GM12878 (cell line): Measurements from ENCODE around the gene DDRGK1. TPM values are rescaled to one million over a fixed set of nuclear protein-coding genes. Genes with fewer than 3 reads are reported as not detected.

ENCODE experiments used
- GABPA ChIP-seq: IDR thresholded peaks from 2 replicates; pipeline ENCODE4 v1.6.1; 2014; ENCODE audit warnings: antibody characterized with exemption, low read depth, mild to moderate bottlenecking, inconsistent platforms
- GATAD2B ChIP-seq: fragments of 450-650 bp; conservative IDR thresholded peaks from 2 replicates; pipeline ENCODE4 v1.6.1; 2017; ENCODE audit warnings: low read depth, mild to moderate bottlenecking, moderate library complexity
- LARP7 ChIP-seq: fragments of 450-650 bp; IDR thresholded peaks from 2 replicates; pipeline ENCODE4 v1.6.1; 2017; ENCODE audit warnings: mild to moderate bottlenecking
- SRF ChIP-seq, 2 experiments: IDR thresholded peaks; 2 replicates each; pipeline ENCODE4 v1.6.1; 2011; ENCODE audit warnings: low read depth in 2 of 2, low read length in 2 of 2, mild to moderate bottlenecking in 1 of 2, moderate library complexity in 1 of 2
- polyA plus RNA-seq, 11 experiments: library from polyadenylated mRNA; depleted of rRNA in 4 of 11; unstranded in 6 of 11; stranded (reverse) in 5 of 11; fragments of >200 nt; fragmentation: Nextera tagmentation in 4 of 11; fragmentation: Illumina TruSeq in 1 of 11; extraction: Ambion mirVana in 4 of 11; extraction: Trizol in 1 of 11; gene quantifications; 1 replicate in 1 of 11; 2 replicates in 10 of 11; pipeline versions ENCODE4 v1.2.1 to v1.2.3, GENCODE V29; 2011 to 2016; ENCODE audit warnings: inconsistent platforms in 2 of 11, missing spikeins in 2 of 11, low read depth in 1 of 11
- total RNA-seq, 4 experiments: library from RNA; depleted of rRNA in 3 of 4; stranded (reverse); fragments of >200 nt in 3 of 4; fragmentation: Illumina TruSeq in 1 of 4; extraction: Trizol in 1 of 4; gene quantifications; 2 replicates each; pipeline versions ENCODE4 v1.2.1 to v1.2.3, GENCODE V29; 2013 to 2021
- TF ChIP-seq, protein P1 (sequence below): IDR thresholded peaks from 2 replicates; pipeline ENCODE4 v1.6.1; 2012; ENCODE audit warnings: low read depth, low read length, improper control_type of control experiment
- TF ChIP-seq, protein P2 (sequence below): fragments of 450-650 bp; IDR thresholded peaks from 2 replicates; pipeline ENCODE4 v1.6.1; 2017; ENCODE audit warnings: mild to moderate bottlenecking, moderate library complexity
- TF ChIP-seq, protein P3 (sequence below): fragments of 450-650 bp; IDR thresholded peaks from 2 replicates; pipeline ENCODE4 v1.6.1; 2016; ENCODE audit warnings: mild to moderate bottlenecking

DDRGK1 gene
- total and polyA plus RNA-seq, 10 of the 15 experiments (the other 5 are each of a cell fraction or from before 2014, with no cell fraction given), result 4.0 to 55.2 (median 39.7) TPM

DNA sequence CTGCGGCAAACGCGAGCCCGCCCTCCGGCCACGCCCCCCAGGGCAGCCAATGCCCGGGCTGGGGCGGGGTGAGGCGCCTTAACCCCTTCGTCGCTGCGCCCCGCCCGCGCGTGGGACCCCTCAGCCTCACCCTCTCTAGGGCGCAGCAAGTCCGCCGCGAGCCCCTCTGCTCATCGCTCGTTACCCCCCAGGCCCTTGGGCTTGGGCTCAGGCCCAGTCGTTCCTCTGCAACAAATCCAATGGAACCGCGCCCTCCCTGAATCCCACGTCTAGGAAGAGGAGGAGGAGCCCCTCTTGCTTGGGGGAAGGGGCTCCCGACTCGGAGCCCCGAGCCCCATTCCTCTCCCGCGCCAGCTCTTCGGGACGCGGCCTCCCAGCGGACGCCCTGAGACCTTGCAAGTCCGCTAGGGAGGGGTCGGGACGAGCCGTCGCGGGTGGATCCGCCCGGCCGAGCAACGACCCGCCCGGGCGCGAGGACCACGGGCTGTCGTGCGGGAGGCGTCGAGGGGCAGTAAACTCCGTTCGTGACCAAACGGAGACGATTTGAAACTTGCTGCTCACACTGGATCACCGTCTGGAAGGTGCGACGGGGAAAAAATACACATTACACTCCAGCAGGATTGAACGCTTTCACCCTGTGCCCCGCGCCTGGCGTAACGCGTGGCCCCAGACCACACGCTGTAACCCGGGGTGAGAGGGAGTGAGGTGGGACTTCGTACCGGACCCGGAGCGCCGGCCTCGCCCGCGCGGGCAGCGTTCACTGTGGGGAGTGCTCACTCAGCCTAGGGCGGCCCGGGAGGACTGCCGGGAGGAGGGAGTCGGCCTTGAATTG lies 30.7 kb downstream of the DDRGK1 start (continued):
- TF ChIP-seq, protein P1, sequence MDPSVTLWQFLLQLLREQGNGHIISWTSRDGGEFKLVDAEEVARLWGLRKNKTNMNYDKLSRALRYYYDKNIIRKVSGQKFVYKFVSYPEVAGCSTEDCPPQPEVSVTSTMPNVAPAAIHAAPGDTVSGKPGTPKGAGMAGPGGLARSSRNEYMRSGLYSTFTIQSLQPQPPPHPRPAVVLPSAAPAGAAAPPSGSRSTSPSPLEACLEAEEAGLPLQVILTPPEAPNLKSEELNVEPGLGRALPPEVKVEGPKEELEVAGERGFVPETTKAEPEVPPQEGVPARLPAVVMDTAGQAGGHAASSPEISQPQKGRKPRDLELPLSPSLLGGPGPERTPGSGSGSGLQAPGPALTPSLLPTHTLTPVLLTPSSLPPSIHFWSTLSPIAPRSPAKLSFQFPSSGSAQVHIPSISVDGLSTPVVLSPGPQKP, result no peak
- peak; percentile 19; the same call in 1 of the 2 replicates for TF ChIP-seq GATAD2B
- TF ChIP-seq, protein P2, sequence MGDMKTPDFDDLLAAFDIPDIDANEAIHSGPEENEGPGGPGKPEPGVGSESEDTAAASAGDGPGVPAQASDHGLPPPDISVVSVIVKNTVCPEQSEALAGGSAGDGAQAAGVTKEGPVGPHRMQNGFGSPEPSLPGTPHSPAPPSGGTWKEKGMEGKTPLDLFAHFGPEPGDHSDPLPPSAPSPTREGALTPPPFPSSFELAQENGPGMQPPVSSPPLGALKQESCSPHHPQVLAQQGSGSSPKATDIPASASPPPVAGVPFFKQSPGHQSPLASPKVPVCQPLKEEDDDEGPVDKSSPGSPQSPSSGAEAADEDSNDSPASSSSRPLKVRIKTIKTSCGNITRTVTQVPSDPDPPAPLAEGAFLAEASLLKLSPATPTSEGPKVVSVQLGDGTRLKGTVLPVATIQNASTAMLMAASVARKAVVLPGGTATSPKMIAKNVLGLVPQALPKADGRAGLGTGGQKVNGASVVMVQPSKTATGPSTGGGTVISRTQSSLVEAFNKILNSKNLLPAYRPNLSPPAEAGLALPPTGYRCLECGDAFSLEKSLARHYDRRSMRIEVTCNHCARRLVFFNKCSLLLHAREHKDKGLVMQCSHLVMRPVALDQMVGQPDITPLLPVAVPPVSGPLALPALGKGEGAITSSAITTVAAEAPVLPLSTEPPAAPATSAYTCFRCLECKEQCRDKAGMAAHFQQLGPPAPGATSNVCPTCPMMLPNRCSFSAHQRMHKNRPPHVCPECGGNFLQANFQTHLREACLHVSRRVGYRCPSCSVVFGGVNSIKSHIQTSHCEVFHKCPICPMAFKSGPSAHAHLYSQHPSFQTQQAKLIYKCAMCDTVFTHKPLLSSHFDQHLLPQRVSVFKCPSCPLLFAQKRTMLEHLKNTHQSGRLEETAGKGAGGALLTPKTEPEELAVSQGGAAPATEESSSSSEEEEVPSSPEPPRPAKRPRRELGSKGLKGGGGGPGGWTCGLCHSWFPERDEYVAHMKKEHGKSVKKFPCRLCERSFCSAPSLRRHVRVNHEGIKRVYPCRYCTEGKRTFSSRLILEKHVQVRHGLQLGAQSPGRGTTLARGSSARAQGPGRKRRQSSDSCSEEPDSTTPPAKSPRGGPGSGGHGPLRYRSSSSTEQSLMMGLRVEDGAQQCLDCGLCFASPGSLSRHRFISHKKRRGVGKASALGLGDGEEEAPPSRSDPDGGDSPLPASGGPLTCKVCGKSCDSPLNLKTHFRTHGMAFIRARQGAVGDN, result peak; percentile 16; the same call in 1 of the 2 replicates
- no peak for TF ChIP-seq SRF (IDR thresholded peaks at IDR 0.05; ENCODE audit: low read depth in 2 of 2, low read length in 2 of 2)
- TF ChIP-seq GABPA, result no peak
- 0 out of 2 replicates have a peak, but pooled peaks have one; percentile 8 for TF ChIP-seq LARP7
- TF ChIP-seq, protein P3, sequence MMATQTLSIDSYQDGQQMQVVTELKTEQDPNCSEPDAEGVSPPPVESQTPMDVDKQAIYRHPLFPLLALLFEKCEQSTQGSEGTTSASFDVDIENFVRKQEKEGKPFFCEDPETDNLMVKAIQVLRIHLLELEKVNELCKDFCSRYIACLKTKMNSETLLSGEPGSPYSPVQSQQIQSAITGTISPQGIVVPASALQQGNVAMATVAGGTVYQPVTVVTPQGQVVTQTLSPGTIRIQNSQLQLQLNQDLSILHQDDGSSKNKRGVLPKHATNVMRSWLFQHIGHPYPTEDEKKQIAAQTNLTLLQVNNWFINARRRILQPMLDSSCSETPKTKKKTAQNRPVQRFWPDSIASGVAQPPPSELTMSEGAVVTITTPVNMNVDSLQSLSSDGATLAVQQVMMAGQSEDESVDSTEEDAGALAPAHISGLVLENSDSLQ, result no peak
